GM23338 (cell line): ENCODE measurements around the gene NPPA. TPM values are rescaled to one million over a fixed set of nuclear protein-coding genes. Genes with fewer than 3 reads are reported as not detected.
A peak's percentile ranks its signal among the peaks of the same experiment; 100 is the strongest.
"Not testable (repeated sequence)": the region's sequence is repeated elsewhere in the genome, so short reads cannot be mapped to it uniquely, and the experiment has no call there.

ENCODE experiments used
- ATAC-seq: fragments of 200-7000 bp; cut with Tn5 transposase; 3 replicates; pipeline ENCODE4 v1.9.1; 2020
- DNase-seq: peaks from one replicate; pipeline ENCODE4 v3.0.0-alpha.2; 2015; ENCODE audit warnings: low spot score
- H2AFZ ChIP-seq: fragments of 200-600 bp; sonication (generic); 2 replicates; pipeline ENCODE4 v1.8.0; 2016; ENCODE audit warnings: antibody characterized with exemption, mild to moderate bottlenecking, moderate library complexity
- H3F3A ChIP-seq: fragments of 200-600 bp; sonication (generic); replicated peaks from 2 replicates; pipeline ENCODE4 v1.8.0; 2017; ENCODE audit warnings: antibody characterized with exemption, mixed run types, low read depth
- H3K27ac ChIP-seq: fragments of 200-600 bp; sonication (generic); 2 replicates; pipeline ENCODE4 v1.6.1; 2016; ENCODE audit warnings: low read depth
- H3K27me3 ChIP-seq: fragments of 200-600 bp; sonication (generic); 2 replicates; pipeline ENCODE4 v1.8.0; 2016; ENCODE audit warnings: mild to moderate bottlenecking, mixed run types, moderate library complexity; ENCODE audit not compliant: insufficient read depth
- H3K36me3 ChIP-seq: fragments of 200-600 bp; sonication (generic); 2 replicates; pipeline ENCODE4 v1.8.0; 2016; ENCODE audit warnings: mild to moderate bottlenecking; ENCODE audit not compliant: insufficient read depth
- H3K4me1 ChIP-seq: fragments of 200-600 bp; sonication (generic); 2 replicates; pipeline ENCODE4 v1.8.0; 2016; ENCODE audit warnings: mild to moderate bottlenecking, moderate library complexity; ENCODE audit not compliant: insufficient read depth
- H3K4me2 ChIP-seq: fragments of 200-600 bp; sonication (generic); 2 replicates; pipeline ENCODE4 v1.7.1; 2017; ENCODE audit warnings: mixed run types
- H3K4me3 ChIP-seq: fragments of 200-600 bp; sonication (generic); 2 replicates; pipeline ENCODE4 v1.6.1; 2016; ENCODE audit warnings: mixed run types
- H3K79me2 ChIP-seq: fragments of 200-600 bp; sonication (generic); replicated peaks from 2 replicates; pipeline ENCODE4 v1.8.0; 2017; ENCODE audit warnings: mild to moderate bottlenecking; ENCODE audit not compliant: insufficient read depth
- H3K9me2 ChIP-seq: fragments of 200-600 bp; sonication (generic); 2 replicates; pipeline ENCODE4 v1.8.0; 2017; ENCODE audit not compliant: insufficient read depth
- H4K20me1 ChIP-seq: fragments of 200-600 bp; sonication (generic); replicated peaks from 2 replicates; pipeline ENCODE4 v1.8.0; 2017; ENCODE audit warnings: mild to moderate bottlenecking; ENCODE audit not compliant: insufficient read depth
- H3K27ac Mint-ChIP-seq: 2 replicates; pipeline ENCODE4 v1.8.0; 2020; ENCODE audit warnings: inconsistent platforms, mild to moderate bottlenecking, moderate library complexity, mixed read lengths
- H3K27me3 Mint-ChIP-seq: 3 replicates; pipeline ENCODE4 v1.8.0; 2022; ENCODE audit warnings: low read depth, mild to moderate bottlenecking, moderate library complexity, mixed read lengths, inconsistent platforms; ENCODE audit not compliant: insufficient read depth, poor library complexity
- H3K36me3 Mint-ChIP-seq: 3 replicates; pipeline ENCODE4 v1.8.0; 2021; ENCODE audit warnings: low read depth, mild to moderate bottlenecking, inconsistent platforms, moderate library complexity, mixed read lengths
- H3K4me1 Mint-ChIP-seq: 3 replicates; pipeline ENCODE4 v1.8.0; 2020; ENCODE audit warnings: mild to moderate bottlenecking, inconsistent platforms, mixed read lengths
- H3K4me3 Mint-ChIP-seq: 3 replicates; pipeline ENCODE4 v1.8.0; 2021; ENCODE audit warnings: moderate library complexity, mild to moderate bottlenecking, inconsistent platforms, mixed read lengths
- H3K9me3 Mint-ChIP-seq: 3 replicates; pipeline ENCODE4 v1.8.0; 2020; ENCODE audit warnings: moderate library complexity, mild to moderate bottlenecking, inconsistent platforms, mixed read lengths
- CTCF ChIP-seq, 2 experiments: fragments of 200-600 bp in 1 of 2; sonication (generic) in 1 of 2; conservative IDR thresholded peaks; 2 replicates each; pipeline versions ENCODE4 v1.5.1 to v1.6.1; 2016 to 2017; ENCODE audit warnings: antibody characterized with exemption in 2 of 2, low read depth in 2 of 2, mild to moderate bottlenecking in 2 of 2, moderate library complexity in 1 of 2
- EZH2 ChIP-seq: fragments of 200-600 bp; sonication (generic); IDR thresholded peaks from one replicate; pipeline ENCODE4 v1.8.0; 2017; ENCODE audit warnings: antibody characterized with exemption, mild to moderate bottlenecking, low read depth; ENCODE audit not compliant: unreplicated experiment
- EZH2phosphoT487 ChIP-seq: fragments of 200-600 bp; sonication (generic); IDR thresholded peaks from one replicate; pipeline ENCODE4 v1.8.1; 2018; ENCODE audit warnings: antibody characterized with exemption; ENCODE audit not compliant: unreplicated experiment
- NANOG ChIP-seq: IDR thresholded peaks from 2 replicates; pipeline ENCODE4 v1.6.1; 2016; ENCODE audit warnings: antibody characterized with exemption, borderline replicate concordance
- REST ChIP-seq: IDR thresholded peaks from one replicate; pipeline ENCODE4 v1.6.1; 2018; ENCODE audit warnings: antibody characterized with exemption; ENCODE audit not compliant: unreplicated experiment
- STAT1 ChIP-seq: IDR thresholded peaks from one replicate; pipeline ENCODE4 v1.6.1; 2016; ENCODE audit warnings: antibody characterized with exemption; ENCODE audit not compliant: unreplicated experiment
- ZNF331 ChIP-seq: fragments of 250-450 bp; sonication (Bioruptor Pico); IDR thresholded peaks from 2 replicates; pipeline ENCODE4 v1.5.0; 2020; ENCODE audit warnings: low read depth, mild to moderate bottlenecking, moderate library complexity
- long read RNA-seq: library from polyadenylated mRNA; unstranded; transcript quantifications from one replicate; pipeline ENCODE4 v2.0.0, GENCODE V29; 2020; ENCODE audit not compliant: unreplicated experiment
- polyA plus RNA-seq: library from polyadenylated mRNA; unstranded; fragments of >200 nt; fragmentation: Nextera tagmentation; extraction: Ambion mirVana; gene quantifications from 2 replicates; pipeline ENCODE4 v1.2.1, GENCODE V29; 2016
- total RNA-seq: library from RNA; depleted of rRNA; stranded (reverse); fragments of >200 nt; shearing (Covaris generic); gene quantifications from 2 replicates; pipeline ENCODE4 v1.2.3, GENCODE V29; 2014; rRNA removed

NPPA gene
- not detected in 2 replicates for total RNA-seq
- 0.29 TPM in 1 of 2 replicates, not detected in the other for polyA plus RNA-seq
- long read RNA-seq: 0 reads

- ATAC-seq (no peak), DNase-seq (no peak)
- peaks cover 5% of the 10 kb centered on the region; the same call in 1 of the 2 replicates for H4K20me1 ChIP-seq
- H3K9me3 Mint-ChIP-seq: no peaks in the 10 kb centered on the region
- H3K4me1 ChIP-seq: no peaks in the 10 kb centered on the region
- no peak within 1 kb of the TSS for H3K4me2 ChIP-seq
- no peaks in the 10 kb centered on the region; the same call in 1 of the 2 replicates for H3F3A ChIP-seq
- H3K27ac Mint-ChIP-seq: no peak within 1 kb of the TSS
- H3K4me1 Mint-ChIP-seq: no peaks in the 10 kb centered on the region
- H3K27me3 Mint-ChIP-seq: peaks cover 6% of the 10 kb centered on the region
- H2AFZ ChIP-seq: no peak within 1 kb of the TSS
- H3K9me2 ChIP-seq: no peaks in the 10 kb centered on the region
- no peak within 1 kb of the TSS for H3K4me3 Mint-ChIP-seq
- no peak for TF ChIP-seq REST
- TF ChIP-seq EZH2phosphoT487: no peak
- no peak for TF ChIP-seq STAT1
- no peak for TF ChIP-seq ZNF331 (CRISPR knock-in tag)
- no peaks in the 10 kb centered on the region for H3K79me2 ChIP-seq
- H3K36me3 ChIP-seq: peaks cover 14% of the 10 kb centered on the region; the same call in 1 of the 2 replicates
- no peaks in the 10 kb centered on the region for H3K27me3 ChIP-seq
- H3K4me3 ChIP-seq: no peak within 1 kb of the TSS
- H3K27ac ChIP-seq: no peak within 1 kb of the TSS
- peaks cover 19% of the 10 kb centered on the region for H3K36me3 Mint-ChIP-seq
Measured at GRCh38 chr1:11847667-11848372, at the start of gene NPPA. Gene NPPA, minus strand, starts transcription at chr1:11847783. Its CDS starts 99 bp downstream, at chr1:11847684.

DNA sequence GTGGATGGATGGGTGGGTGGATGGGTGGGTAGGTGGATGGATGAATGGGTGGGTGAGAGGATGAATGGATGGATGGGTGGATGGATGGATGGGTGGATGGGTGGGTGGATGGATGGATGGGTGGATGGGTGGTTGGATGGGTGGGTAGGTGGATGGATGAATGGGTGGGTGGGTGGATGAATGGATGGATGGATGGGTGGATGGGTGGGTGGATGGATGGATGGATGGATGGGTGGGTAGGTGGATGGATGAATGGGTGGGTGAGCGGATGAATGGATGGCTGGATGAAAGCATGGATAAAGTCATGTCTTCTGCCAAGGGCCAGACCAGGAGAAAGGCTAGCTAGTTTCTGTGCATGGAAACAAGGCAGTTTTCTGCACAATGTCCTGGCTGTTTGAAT lies 46.9 kb upstream of the NPPA start:
- H3K36me3 Mint-ChIP-seq, H3K4me1 Mint-ChIP-seq, H3K27me3 Mint-ChIP-seq, H3K79me2 ChIP-seq, H3K9me3 Mint-ChIP-seq, H3K27me3 ChIP-seq, H3K27ac ChIP-seq, H3K4me3 ChIP-seq, H3K4me2 ChIP-seq, H3K4me1 ChIP-seq, H3K4me3 Mint-ChIP-seq, H4K20me1 ChIP-seq, H3K9me2 ChIP-seq, H3K27ac Mint-ChIP-seq, ATAC-seq, H3F3A ChIP-seq, H3K36me3 ChIP-seq, H2AFZ ChIP-seq, DNase-seq: not testable (repeated sequence)

DNA sequence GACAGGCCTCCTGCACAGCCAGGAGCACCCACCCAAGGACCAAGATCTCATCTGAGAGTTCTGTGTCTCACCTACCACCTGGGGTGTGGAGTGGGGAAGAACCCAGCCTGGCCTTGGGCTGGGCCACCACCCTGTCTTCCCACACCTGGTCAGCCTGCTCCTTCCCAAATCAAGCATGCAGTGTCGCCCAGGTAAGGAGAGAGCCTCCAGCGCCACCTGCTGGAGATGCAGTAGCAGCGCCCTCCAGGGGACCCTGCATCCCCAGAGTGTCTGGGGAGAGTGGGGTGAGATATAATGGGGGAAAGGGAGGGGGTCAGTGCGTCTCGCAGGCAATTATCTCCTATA lies 46.3 kb upstream of the NPPA start:
- H3K4me3 Mint-ChIP-seq: no peak overlapping the region
- H3K4me1 Mint-ChIP-seq: no peaks in the 10 kb centered on the region

More for the DNA sequence above, 46.3 kb upstream of the NPPA start:
- 0 out of 2 replicates have a peak, but pooled peaks cover 3% of the 10 kb centered on the region for H3K27me3 ChIP-seq
- peak; percentile 84 for DNase-seq
- 0 out of 2 replicates have a peak, but pooled peaks cover 4% of the 10 kb centered on the region for H3K4me1 ChIP-seq
- Mint-ChIP-seq H3K27me3 (peaks cover 11% of the 10 kb centered on the region), H3K27ac (no peak overlapping the region), H3K36me3 (no peaks in the 10 kb centered on the region), H3K9me3 (no peaks in the 10 kb centered on the region)
- TF ChIP-seq CTCF (conservative IDR thresholded peaks at IDR 0.05; ENCODE audit: low read depth in 2 of 2): peak; percentile 94 to 99
- TF ChIP-seq NANOG: no peak
- no peak for TF ChIP-seq ZNF331 (CRISPR knock-in tag)
- peak; percentile 37 for TF ChIP-seq REST
- no peak for TF ChIP-seq EZH2phosphoT487
- TF ChIP-seq EZH2: no peak
- no peaks in the 10 kb centered on the region for H3K79me2 ChIP-seq
- H4K20me1 ChIP-seq: no peaks in the 10 kb centered on the region
- no peaks in the 10 kb centered on the region for H3K36me3 ChIP-seq
- no peak overlapping the region for H3K4me3 ChIP-seq
- H3K4me2 ChIP-seq: no peak overlapping the region
- H3K9me2 ChIP-seq: no peaks in the 10 kb centered on the region
- H3F3A ChIP-seq: 0 out of 2 replicates have a peak, but pooled peaks cover 5% of the 10 kb centered on the region
- ATAC-seq: peak; percentile 87
- no peak overlapping the region for H2AFZ ChIP-seq
- no peak overlapping the region for H3K27ac ChIP-seq
